OCI-LY1 (cell line): ENCODE measurements around the gene PCAT7.

Experiments used
- EZH2 ChIP-seq: fragments of 200-600 bp; sonication (generic), shearing (Covaris generic); IDR thresholded peaks from 2 replicates; pipeline ENCODE4 v1.8.0; 2017; ENCODE audit warnings: borderline replicate concordance, mixed run types, mild to moderate bottlenecking, antibody characterized with exemption, low read length, moderate library complexity, mixed read lengths
- TF ChIP-seq, protein P1 (sequence below): fragments of 200-600 bp; sonication (generic), shearing (Covaris generic); IDR thresholded peaks from 2 replicates; pipeline ENCODE4 v1.5.1; 2017; ENCODE audit warnings: mild to moderate bottlenecking, antibody characterized with exemption, low read length, moderate library complexity, mixed read lengths

DNA sequence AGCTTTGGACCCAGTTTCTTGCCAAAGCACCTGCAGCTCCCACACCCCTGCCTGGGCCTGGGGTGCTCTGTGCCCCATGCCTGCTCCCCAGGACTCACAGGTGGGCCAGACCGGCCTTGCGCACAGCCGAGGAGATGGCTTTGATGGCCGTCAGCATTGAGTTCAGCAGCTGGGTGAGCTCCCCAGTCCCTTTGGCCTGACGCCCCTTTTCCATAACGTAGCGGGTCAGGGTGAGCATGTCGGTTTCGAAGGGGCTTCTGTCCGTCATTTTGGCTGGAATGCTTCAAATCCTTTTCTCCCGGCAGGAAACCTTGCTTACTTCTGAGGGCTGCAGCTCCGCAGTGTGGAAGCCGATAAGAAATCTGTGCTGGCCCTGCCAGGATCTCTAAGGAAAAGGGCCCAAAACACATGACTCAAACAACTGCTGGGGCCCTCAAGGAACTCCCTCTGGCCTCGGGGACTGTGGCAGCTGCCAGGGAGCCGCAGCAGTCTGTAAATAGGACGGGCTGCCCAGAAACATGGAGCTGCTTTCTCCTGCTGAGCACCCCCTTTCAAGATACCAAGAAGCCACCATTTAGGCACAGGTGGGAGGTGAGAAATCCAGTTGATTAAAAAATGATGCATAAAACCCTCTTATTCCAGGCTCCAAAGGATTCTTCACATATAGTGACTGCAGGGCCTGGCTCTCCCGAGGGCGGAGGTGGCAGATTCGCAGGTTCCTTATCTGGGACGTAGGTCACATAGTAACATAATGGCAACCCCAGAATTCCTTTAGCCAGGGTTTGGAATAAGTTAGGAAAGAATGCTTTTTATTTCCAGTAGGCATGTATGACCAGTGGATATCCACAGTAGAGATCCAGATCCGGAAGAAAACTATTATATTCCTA lies 38.8 kb downstream of the PCAT7 start, which contains the start of gene FBP2:
- TF ChIP-seq, protein P1, sequence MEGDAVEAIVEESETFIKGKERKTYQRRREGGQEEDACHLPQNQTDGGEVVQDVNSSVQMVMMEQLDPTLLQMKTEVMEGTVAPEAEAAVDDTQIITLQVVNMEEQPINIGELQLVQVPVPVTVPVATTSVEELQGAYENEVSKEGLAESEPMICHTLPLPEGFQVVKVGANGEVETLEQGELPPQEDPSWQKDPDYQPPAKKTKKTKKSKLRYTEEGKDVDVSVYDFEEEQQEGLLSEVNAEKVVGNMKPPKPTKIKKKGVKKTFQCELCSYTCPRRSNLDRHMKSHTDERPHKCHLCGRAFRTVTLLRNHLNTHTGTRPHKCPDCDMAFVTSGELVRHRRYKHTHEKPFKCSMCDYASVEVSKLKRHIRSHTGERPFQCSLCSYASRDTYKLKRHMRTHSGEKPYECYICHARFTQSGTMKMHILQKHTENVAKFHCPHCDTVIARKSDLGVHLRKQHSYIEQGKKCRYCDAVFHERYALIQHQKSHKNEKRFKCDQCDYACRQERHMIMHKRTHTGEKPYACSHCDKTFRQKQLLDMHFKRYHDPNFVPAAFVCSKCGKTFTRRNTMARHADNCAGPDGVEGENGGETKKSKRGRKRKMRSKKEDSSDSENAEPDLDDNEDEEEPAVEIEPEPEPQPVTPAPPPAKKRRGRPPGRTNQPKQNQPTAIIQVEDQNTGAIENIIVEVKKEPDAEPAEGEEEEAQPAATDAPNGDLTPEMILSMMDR = no peak
- TF ChIP-seq EZH2 = no peak
